Measurements from ENCODE around the gene CDKAL1. TPM values are rescaled to one million over a fixed set of nuclear protein-coding genes. Genes with fewer than 3 reads are reported as not detected.

The CDKAL1 gene
- total and polyA plus RNA-seq, 9 of the 15 experiments (the other 6 are each of a cell fraction or from before 2014, with no cell fraction given): 11.2 to 36.3 (median 20.1) TPM

- ChIA-PET POLR2A (no interaction called here), CTCF (ENCODE audit: low intra/inter-chr PET ratio) (no interaction called here)
- intact Hi-C loops (cut with micrococcal nuclease) (no loop called here), in situ Hi-C loops (cut with MboI) (no loop called here)
- Histone ChIP-seq H3K27ac (ENCODE audit: extremely low read depth, low read depth, low read length) (no peak overlapping the region), H3K9me1 (ENCODE audit: control insufficient read depth, insufficient read depth, low read length) (no peaks in the 10 kb centered on the region), H3K79me2 (ENCODE audit: control insufficient read depth, insufficient read depth, low read length) (peaks cover 67% of the 10 kb centered on the region), H4K20me1 (replicated peaks; ENCODE audit: control insufficient read depth, insufficient read depth, low read length) (0 out of 2 replicates have a peak, but pooled peaks cover 4% of the 10 kb centered on the region), H3K9ac (ENCODE audit: insufficient read depth in 1 of 2, low read depth in 2 of 2, low read length in 2 of 2) (no peak overlapping the region), H2AFZ (ENCODE audit: low read depth, low read length) (no peak overlapping the region), H3K4me1 (replicated peaks in 1 of 2; ENCODE audit: control insufficient read depth in 2 of 2, insufficient read depth in 2 of 2, low read length in 2 of 2) (peaks cover 4 to 6% of the 10 kb centered on the region in 2 experiments; a peak in 3 of 5 replicates), H3K27me3 (ENCODE audit: control insufficient read depth in 2 of 2, insufficient read depth in 2 of 2, low read length in 2 of 2) (no peaks in the 10 kb centered on the region), H3K4me3 (no peak overlapping the region), H3K36me3 (ENCODE audit: control insufficient read depth, insufficient read depth, low read length) (peaks cover 73% of the 10 kb centered on the region), H3K9me3 (replicated peaks; ENCODE audit: control insufficient read depth, insufficient read depth, low read depth, low read length) (no peaks in the 10 kb centered on the region; the same call in 1 of the 2 replicates), H3K4me2 (ENCODE audit: insufficient read depth, low read length) (no peak overlapping the region)
- FAIRE-seq (no peak), ATAC-seq (no peak; the same call in 1 of the 3 replicates), DNase-seq (ENCODE audit: extremely low read depth in 1 of 4, low spot score in 3 of 4) (no peak)
- TF ChIP-seq ZNF133 (CRISPR knock-in tag; IDR thresholded peaks at IDR 0.05) (no peak), CTCFL (IDR thresholded peaks at IDR 0.05; ENCODE audit: borderline replicate concordance, insufficient read depth, low read depth, low read length, poor library complexity, severe bottlenecking) (no peak), TRIM25 (IDR thresholded peaks at IDR 0.05; ENCODE audit: borderline replicate concordance) (no peak), KAT7 (CRISPR knock-in tag; IDR thresholded peaks at IDR 0.05; ENCODE audit: borderline replicate concordance) (no peak), E2F5 (CRISPR knock-in tag; IDR thresholded peaks at IDR 0.05) (no peak), TRIM24 (IDR thresholded peaks at IDR 0.05) (no peak), MTA3 (IDR thresholded peaks at IDR 0.05; ENCODE audit: borderline replicate concordance) (no peak), ARID1B (IDR thresholded peaks at IDR 0.05) (no peak), SREBF1 (IDR thresholded peaks at IDR 0.05; ENCODE audit: borderline replicate concordance, low read depth, low read length) (no peak), ZNF76 (CRISPR knock-in tag; IDR thresholded peaks at IDR 0.05; ENCODE audit: borderline replicate concordance) (no peak), KDM2B (CRISPR knock-in tag; IDR thresholded peaks at IDR 0.05) (no peak), THRA (IDR thresholded peaks at IDR 0.05) (no peak), ZNF644 (tag; IDR thresholded peaks at IDR 0.05; ENCODE audit: low read depth) (no peak)
- 89% methylated on average over 5 of the region's 5 CpGs for WGBS (ENCODE audit: insufficient coverage, low coverage, missing lambda C conversion rate)
- no TSS peak for BruUV-seq (replicated peaks)
Measured at GRCh38 chr6:20540683-20541082, 6.4 kb downstream of the CDKAL1 start.

All from K562 (cell line).